22Rv1 (cell line): ENCODE data around the gene DKK3.

Experiments used
- ZFX ChIP-seq: fragments of 450-650 bp; IDR thresholded peaks from 2 replicates; pipeline ENCODE4 v1.6.1; 2017; ENCODE audit warnings: antibody characterized with exemption, borderline replicate concordance
- TF ChIP-seq, protein P1 (sequence below): fragments of 450-650 bp; IDR thresholded peaks from 2 replicates; pipeline ENCODE4 v1.5.1; 2017; ENCODE audit warnings: mild to moderate bottlenecking

GRCh38 chr11:11964774-11965150 lies 43.7 kb downstream of the DKK3 start:
- TF ChIP-seq, protein P1, sequence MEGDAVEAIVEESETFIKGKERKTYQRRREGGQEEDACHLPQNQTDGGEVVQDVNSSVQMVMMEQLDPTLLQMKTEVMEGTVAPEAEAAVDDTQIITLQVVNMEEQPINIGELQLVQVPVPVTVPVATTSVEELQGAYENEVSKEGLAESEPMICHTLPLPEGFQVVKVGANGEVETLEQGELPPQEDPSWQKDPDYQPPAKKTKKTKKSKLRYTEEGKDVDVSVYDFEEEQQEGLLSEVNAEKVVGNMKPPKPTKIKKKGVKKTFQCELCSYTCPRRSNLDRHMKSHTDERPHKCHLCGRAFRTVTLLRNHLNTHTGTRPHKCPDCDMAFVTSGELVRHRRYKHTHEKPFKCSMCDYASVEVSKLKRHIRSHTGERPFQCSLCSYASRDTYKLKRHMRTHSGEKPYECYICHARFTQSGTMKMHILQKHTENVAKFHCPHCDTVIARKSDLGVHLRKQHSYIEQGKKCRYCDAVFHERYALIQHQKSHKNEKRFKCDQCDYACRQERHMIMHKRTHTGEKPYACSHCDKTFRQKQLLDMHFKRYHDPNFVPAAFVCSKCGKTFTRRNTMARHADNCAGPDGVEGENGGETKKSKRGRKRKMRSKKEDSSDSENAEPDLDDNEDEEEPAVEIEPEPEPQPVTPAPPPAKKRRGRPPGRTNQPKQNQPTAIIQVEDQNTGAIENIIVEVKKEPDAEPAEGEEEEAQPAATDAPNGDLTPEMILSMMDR: no peak
- no peak for TF ChIP-seq ZFX
